ENCODE data around the gene AMMECR1.

AMMECR1 gene

DNA sequence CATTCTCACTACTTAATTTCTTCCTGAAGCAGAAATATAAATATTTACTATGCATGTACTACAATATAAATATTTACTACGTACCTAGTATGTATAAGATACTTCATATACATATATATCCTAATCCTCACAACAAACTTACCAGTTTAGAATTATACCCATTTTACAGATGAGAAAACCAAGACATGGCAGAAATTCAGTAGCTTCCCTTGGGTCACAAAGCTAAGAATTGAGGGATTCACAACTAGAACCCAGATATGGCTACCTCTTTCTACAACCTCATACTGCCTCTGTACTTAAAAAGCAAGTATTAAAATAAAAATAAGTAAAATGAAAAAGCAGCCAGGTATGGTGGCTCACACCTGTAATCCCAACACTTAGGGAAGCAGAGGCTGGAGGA is 65.9 kb downstream of the AMMECR1 start:
- TF ChIP-seq, protein P1, sequence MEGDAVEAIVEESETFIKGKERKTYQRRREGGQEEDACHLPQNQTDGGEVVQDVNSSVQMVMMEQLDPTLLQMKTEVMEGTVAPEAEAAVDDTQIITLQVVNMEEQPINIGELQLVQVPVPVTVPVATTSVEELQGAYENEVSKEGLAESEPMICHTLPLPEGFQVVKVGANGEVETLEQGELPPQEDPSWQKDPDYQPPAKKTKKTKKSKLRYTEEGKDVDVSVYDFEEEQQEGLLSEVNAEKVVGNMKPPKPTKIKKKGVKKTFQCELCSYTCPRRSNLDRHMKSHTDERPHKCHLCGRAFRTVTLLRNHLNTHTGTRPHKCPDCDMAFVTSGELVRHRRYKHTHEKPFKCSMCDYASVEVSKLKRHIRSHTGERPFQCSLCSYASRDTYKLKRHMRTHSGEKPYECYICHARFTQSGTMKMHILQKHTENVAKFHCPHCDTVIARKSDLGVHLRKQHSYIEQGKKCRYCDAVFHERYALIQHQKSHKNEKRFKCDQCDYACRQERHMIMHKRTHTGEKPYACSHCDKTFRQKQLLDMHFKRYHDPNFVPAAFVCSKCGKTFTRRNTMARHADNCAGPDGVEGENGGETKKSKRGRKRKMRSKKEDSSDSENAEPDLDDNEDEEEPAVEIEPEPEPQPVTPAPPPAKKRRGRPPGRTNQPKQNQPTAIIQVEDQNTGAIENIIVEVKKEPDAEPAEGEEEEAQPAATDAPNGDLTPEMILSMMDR (IDR thresholded peaks at IDR 0.05; ENCODE audit: low read length) = no peak
- no peak for TF ChIP-seq EZH2 (optimal IDR thresholded peaks at IDR 0.05; ENCODE audit: low read depth, low read length)
- TF ChIP-seq EZH2phosphoT487 (IDR thresholded peaks at IDR 0.05; ENCODE audit: low read length) = no peak

DNA sequence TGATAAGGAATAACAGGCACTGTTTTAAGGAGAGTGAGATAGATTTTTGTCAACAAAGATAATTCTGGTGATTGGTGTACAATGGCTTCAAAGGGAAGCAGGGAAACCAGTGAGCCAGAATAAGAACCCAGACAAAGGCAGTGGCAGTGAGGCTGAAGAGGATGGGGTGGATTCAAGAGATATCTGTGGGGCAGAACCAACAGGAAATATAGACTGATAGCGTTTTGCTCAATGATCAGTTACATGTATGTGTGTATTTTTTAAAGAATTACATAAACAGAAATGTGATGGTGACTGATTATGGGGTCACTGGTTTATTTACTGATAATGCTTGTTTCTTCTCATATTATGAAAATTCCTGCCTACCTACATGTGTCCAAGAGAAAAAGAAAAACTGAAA is 66.4 kb downstream of the AMMECR1 start:
- Histone ChIP-seq H3K4me3 (ENCODE audit: low read length) (no peak overlapping the region), H3F3A (ENCODE audit: insufficient read depth, low read length) (no peaks in the 10 kb centered on the region), H3K4me2 (ENCODE audit: low read depth, low read length) (no peak overlapping the region), H3K27me3 (replicated peaks; ENCODE audit: insufficient read depth, low read length) (no peaks in the 10 kb centered on the region), H4K20me1 (ENCODE audit: insufficient read depth, low read length) (no peaks in the 10 kb centered on the region), H3K9me3 (replicated peaks; ENCODE audit: insufficient read depth, low read length) (no peaks in the 10 kb centered on the region), H2AFZ (ENCODE audit: low read length) (no peak overlapping the region), H3K9me2 (replicated peaks; ENCODE audit: insufficient read depth, low read length) (no peaks in the 10 kb centered on the region), H3K79me2 (ENCODE audit: low read length) (peaks cover 15% of the 10 kb centered on the region), H3K4me1 (ENCODE audit: low read length) (peaks cover 12% of the 10 kb centered on the region; the same call in 1 of the 2 replicates), H3K36me3 (replicated peaks; ENCODE audit: insufficient read depth, low read length) (no peaks in the 10 kb centered on the region), H3K9ac (ENCODE audit: low read length) (no peak overlapping the region), H3K27ac (ENCODE audit: low read length) (no peak overlapping the region)
- no peak for DNase-seq
- TF ChIP-seq, protein P1 (IDR thresholded peaks at IDR 0.05; ENCODE audit: low read length) = no peak

More for the DNA sequence above, 65.9 kb downstream of the AMMECR1 start:
- no peak overlapping the region for H2AFZ ChIP-seq (ENCODE audit: low read length)
- H3K36me3 ChIP-seq (replicated peaks; ENCODE audit: insufficient read depth, low read length) = no peaks in the 10 kb centered on the region
- peaks cover 11% of the 10 kb centered on the region for H3K79me2 ChIP-seq (ENCODE audit: low read length)
- no peak overlapping the region for H3K4me3 ChIP-seq (ENCODE audit: low read length)
- H3F3A ChIP-seq (ENCODE audit: insufficient read depth, low read length) = no peaks in the 10 kb centered on the region
- DNase-seq = no peak
- peaks cover 7% of the 10 kb centered on the region; the same call in 1 of the 2 replicates for H3K4me1 ChIP-seq (ENCODE audit: low read length)
- H3K27me3 ChIP-seq (replicated peaks; ENCODE audit: insufficient read depth, low read length) = no peaks in the 10 kb centered on the region
- no peak overlapping the region for H3K27ac ChIP-seq (ENCODE audit: low read length)
- H3K4me2 ChIP-seq (ENCODE audit: low read depth, low read length) = no peak overlapping the region
- H4K20me1 ChIP-seq (ENCODE audit: insufficient read depth, low read length) = no peaks in the 10 kb centered on the region
- no peaks in the 10 kb centered on the region for H3K9me2 ChIP-seq (replicated peaks; ENCODE audit: insufficient read depth, low read length)
- no peaks in the 10 kb centered on the region for H3K9me3 ChIP-seq (replicated peaks; ENCODE audit: insufficient read depth, low read length)
- no peak overlapping the region for H3K9ac ChIP-seq (ENCODE audit: low read length)

DNA sequence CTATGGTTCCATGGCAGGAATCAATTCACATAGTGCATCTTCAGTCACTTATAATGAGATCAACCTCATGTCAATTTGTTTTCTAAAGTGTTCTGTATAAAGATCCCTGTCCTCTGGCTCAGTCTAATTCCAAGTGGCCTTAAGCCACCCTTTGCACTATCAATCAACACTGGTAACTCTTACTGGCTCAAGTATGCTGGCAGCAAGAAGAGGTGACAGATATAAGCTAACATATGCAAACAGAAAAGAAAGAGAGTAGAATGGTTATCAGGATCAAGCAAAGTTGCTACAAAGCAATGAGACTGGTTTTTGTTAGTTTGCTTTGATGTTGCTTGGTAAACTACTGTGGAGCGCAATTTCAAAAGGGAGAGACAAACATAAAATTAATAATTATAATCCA is 67.0 kb downstream of the AMMECR1 start:
- no peak for DNase-seq
- Histone ChIP-seq H3K4me3 (ENCODE audit: low read length) (no peak overlapping the region), H3K9me3 (replicated peaks; ENCODE audit: insufficient read depth, low read length) (no peaks in the 10 kb centered on the region), H3F3A (ENCODE audit: insufficient read depth, low read length) (no peaks in the 10 kb centered on the region), H3K4me2 (ENCODE audit: low read depth, low read length) (no peak overlapping the region), H3K9me2 (replicated peaks; ENCODE audit: insufficient read depth, low read length) (no peaks in the 10 kb centered on the region), H4K20me1 (ENCODE audit: insufficient read depth, low read length) (no peaks in the 10 kb centered on the region), H3K79me2 (ENCODE audit: low read length) (peaks cover 17% of the 10 kb centered on the region), H3K4me1 (ENCODE audit: low read length) (peaks cover 15% of the 10 kb centered on the region; the same call in 1 of the 2 replicates), H3K9ac (ENCODE audit: low read length) (no peak overlapping the region), H2AFZ (ENCODE audit: low read length) (no peak overlapping the region), H3K27me3 (replicated peaks; ENCODE audit: insufficient read depth, low read length) (no peaks in the 10 kb centered on the region), H3K27ac (ENCODE audit: low read length) (no peak overlapping the region), H3K36me3 (replicated peaks; ENCODE audit: insufficient read depth, low read length) (no peaks in the 10 kb centered on the region)
- no peak for TF ChIP-seq EZH2phosphoT487 (IDR thresholded peaks at IDR 0.05; ENCODE audit: low read length)
- TF ChIP-seq, protein P1 (IDR thresholded peaks at IDR 0.05; ENCODE audit: low read length) = no peak
- no peak for TF ChIP-seq EZH2 (optimal IDR thresholded peaks at IDR 0.05; ENCODE audit: low read depth, low read length)

Measured in MM.1S (cell line).